ENCODE measurements around the gene APOBEC4.

Gene APOBEC4

DNA sequence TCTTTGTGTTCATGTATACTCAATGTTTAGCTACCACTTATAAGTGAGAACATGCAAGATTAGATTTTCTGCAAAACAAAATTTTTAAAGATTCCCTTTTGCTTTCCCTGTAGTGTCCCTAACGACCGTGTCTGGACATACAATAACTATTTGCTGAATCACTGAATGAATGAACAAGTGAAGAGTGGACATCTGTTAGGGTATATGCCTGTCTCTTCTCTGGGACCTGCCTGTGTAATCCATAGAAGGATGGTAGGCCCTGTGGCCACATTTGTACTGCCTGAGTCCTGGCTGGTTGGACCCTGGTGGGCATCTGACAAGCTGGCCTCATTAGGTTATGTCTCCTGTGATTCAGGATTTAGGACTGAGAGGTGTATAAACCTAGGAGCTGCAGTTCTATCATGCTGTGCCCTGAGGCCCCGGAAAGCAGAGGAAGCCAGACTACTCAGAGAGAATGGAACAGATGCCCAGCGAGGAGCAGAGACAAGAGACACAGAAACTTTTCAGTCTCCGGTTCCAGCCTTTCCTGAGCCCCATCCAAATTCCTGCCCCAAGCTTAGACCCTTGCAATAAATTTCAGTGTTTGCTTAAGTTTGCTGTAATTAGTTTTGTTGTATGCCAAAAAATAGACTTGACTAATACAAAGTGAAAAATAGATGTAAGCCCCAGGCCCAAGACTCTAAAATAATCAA lies 55.3 kb downstream of the APOBEC4 start:
- DNase-seq = no peak

DNA sequence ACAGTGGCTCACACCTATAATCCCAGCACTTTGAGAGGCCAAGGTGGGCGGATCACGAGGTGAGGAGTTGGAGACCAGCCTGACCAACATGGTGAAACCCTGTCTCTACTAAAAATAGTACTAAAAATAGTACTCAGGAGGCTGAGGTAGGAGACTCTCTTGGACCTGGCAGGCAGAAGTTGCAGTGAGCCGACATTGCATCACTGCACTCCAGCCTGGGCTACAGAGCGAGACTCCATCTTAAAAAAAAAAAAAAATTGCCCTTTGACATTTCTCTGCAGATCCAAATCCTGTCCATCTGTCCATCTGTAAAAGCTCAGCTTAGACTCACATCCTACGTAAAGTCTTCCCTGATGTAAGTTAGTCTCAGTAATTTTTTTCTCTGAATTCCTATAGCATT lies 56.6 kb downstream of the APOBEC4 start:
- DNase-seq = no peak
